Activated CD4-positive, alpha-beta T cell treated with anti-CD3 and anti-CD28 coated beads for 36 hours (primary cell): ENCODE results near the gene PKNOX2. TPM values are rescaled to one million over a fixed set of nuclear protein-coding genes. Genes with fewer than 3 reads are reported as not detected.

ENCODE experiments used
- ATAC-seq: fragments of 200-7000 bp; cut with Tn5 transposase; one replicate; pipeline ENCODE4 v1.10.0; 2021; ENCODE audit warnings: mild to moderate bottlenecking, moderate library complexity
- CTCF ChIA-PET: fragments of 350-600 bp; sonication (Branson Sonifier 250); formaldehyde crosslinking; loops from one replicate; lab custom pipeline; 2021; ENCODE audit warnings: antibody characterized with exemption; lab: Charles Lee
- POLR2A ChIA-PET: fragments of 350-600 bp; sonication (Branson Sonifier 250); formaldehyde crosslinking; loops from one replicate; lab custom pipeline; 2021; ENCODE audit warnings: antibody characterized with exemption, inconsistent platforms; lab: Charles Lee
- DNase-seq: peaks from one replicate; pipeline ENCODE4 v3.0.0-alpha.2; 2020
- H3K27ac Mint-ChIP-seq: one replicate; pipeline ENCODE4 v1.8.0; 2021; ENCODE audit warnings: mixed read lengths
- H3K27me3 Mint-ChIP-seq: one replicate; pipeline ENCODE4 v1.8.0; 2021; ENCODE audit warnings: mixed read lengths
- H3K36me3 Mint-ChIP-seq: one replicate; pipeline ENCODE4 v1.8.0; 2021; ENCODE audit warnings: low read depth, mixed read lengths
- H3K4me1 Mint-ChIP-seq: one replicate; pipeline ENCODE4 v1.8.0; 2021; ENCODE audit warnings: mixed read lengths
- H3K4me3 Mint-ChIP-seq: one replicate; pipeline ENCODE4 v1.8.0; 2021; ENCODE audit warnings: mild to moderate bottlenecking, moderate library complexity, mixed read lengths
- H3K9me3 Mint-ChIP-seq: one replicate; pipeline ENCODE4 v1.8.0; 2021; ENCODE audit warnings: low read depth, mixed read lengths
- intact Hi-C, 2 experiments: fragments of 100-400 bp; cut with DNase I in 1 of 2; cut with micrococcal nuclease in 1 of 2; formaldehyde crosslinking; loops; one replicate each; pipeline versions ENCODE4 v1.14.2 to v1.15.1; 2022 to 2024; cut with DNase I, micrococcal nuclease
- total RNA-seq, 2 experiments: library from RNA; stranded (reverse); gene quantifications; one replicate each; pipeline ENCODE4 v1.2.3, GENCODE V29; 2021

The PKNOX2 gene
- total RNA-seq, 2 experiments from 2014 or later: not detected

DNA sequence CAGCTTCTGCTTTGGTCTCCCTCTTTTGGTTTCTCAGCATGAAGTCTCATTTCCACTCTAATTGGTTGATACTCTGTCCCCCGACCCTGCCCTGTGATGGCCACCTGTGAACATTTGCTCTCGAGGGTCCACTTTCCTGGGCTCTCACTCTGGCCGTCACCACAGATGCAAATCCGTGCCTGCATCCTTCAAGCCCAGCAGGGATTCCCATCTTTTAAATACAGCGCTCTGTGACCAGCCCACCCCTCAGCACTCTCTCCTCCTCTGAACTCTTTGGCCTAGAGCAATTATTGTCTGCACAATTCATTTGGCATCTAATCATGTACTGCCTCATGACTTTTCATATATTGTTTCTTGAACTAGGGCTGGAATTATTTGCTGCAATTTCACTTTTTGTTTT lies 26.0 kb downstream of the PKNOX2 start:
- Mint-ChIP-seq H3K36me3 (no peaks in the 10 kb centered on the region), H3K27me3 (peaks cover 53% of the 10 kb centered on the region), H3K4me3 (no peak overlapping the region), H3K27ac (no peak overlapping the region), H3K9me3 (peaks cover 6% of the 10 kb centered on the region), H3K4me1 (no peaks in the 10 kb centered on the region)
- ChIA-PET CTCF (no interaction called here), POLR2A (no interaction called here)
- DNase-seq (no peak), ATAC-seq (no peak)
- intact Hi-C loops: no loop called here

DNA sequence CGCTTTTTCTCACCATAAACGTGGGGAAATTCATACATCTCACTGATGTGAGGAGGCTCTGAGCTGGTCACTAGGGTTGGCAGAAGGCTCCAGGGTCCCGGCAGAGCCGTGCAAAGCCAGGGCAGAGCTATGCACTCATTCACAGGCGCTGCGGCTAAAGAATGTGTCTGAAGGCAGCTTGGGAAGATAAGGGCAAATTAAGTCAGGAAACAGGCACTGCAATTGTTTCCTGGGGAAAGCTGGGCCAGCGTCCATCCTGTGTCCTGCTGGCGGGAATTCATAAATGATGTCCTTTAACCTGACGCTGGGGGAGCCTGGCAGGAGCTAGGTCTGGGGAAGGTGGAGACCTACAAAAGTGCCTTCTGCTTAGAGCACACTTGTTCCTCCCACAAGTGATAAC lies 27.6 kb downstream of the PKNOX2 start:
- DNase-seq (no peak), ATAC-seq (no peak)
- CTCF ChIA-PET: interaction anchor here (1.5 kb wide), 1 partner anchor 154 kb away, joined by 7 read pairs; no protein-coding TSS in a partner anchor
- Mint-ChIP-seq H3K36me3 (no peaks in the 10 kb centered on the region), H3K4me1 (no peaks in the 10 kb centered on the region), H3K27me3 (peaks cover 45% of the 10 kb centered on the region), H3K4me3 (no peak overlapping the region), H3K27ac (no peak overlapping the region), H3K9me3 (peaks cover 6% of the 10 kb centered on the region)
- intact Hi-C loops: no loop called here
- POLR2A ChIA-PET: no interaction called here

DNA sequence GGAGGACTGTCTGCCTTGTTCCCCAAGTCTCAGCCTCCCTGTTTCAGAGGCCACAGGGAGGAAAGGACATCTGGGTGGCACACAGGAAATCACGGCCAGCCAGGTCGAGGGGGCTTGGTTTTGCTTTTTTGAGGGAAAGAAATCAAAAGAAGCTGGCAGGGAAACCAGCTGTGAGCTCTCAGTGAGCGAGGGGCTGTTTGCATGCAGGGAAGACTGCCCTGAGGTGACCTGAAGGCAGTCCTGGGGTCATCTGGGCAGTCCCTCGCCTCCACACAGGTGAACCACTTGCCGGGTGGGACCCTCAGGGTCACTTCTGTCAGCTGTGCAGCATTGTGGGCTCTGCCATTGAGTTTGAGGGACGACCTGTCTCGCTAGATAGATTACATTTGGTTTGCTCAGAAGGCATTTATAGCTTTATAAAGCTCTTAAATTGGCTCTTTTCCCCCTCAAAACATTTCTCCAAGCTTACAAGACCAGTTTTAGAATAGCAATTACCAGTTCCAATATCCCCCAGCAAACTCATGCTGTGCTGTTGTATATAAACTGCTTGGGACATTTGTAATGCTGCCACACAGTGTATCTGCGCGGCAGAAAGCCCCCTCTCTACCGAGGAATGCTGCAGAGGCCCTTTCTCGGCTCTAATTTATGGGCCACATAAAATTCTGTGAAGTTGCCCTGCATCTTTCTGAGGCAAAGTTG lies 28.3 kb downstream of the PKNOX2 start:
- Mint-ChIP-seq H3K36me3 (no peaks in the 10 kb centered on the region), H3K4me1 (no peaks in the 10 kb centered on the region), H3K9me3 (peaks cover 6% of the 10 kb centered on the region), H3K27me3 (peaks cover 45% of the 10 kb centered on the region), H3K4me3 (no peak overlapping the region), H3K27ac (no peak overlapping the region)
- no peak for DNase-seq
- CTCF ChIA-PET: interaction anchor here (1.5 kb wide), 1 partner anchor 153 kb away, joined by 7 read pairs; no protein-coding TSS in a partner anchor
- POLR2A ChIA-PET: no interaction called here
- no peak for ATAC-seq
- intact Hi-C loops: no loop called here

DNA sequence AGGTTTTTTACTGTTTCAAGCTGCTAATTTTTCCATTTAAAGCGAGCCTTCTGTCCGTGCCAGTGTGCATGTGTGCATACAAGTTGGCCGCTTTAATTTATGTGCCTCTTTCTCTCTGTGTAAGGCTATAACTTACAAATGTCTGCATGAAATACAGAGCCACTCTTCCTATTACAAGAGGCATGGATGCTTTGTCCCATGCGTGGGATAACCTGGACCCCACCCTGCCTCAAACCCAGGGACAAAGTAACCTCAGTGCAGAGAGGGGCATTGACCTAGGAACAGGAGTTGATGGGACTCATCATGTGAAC lies 28.8 kb downstream of the PKNOX2 start:
- no peak overlapping the region for H3K4me3 Mint-ChIP-seq
- H3K36me3 Mint-ChIP-seq: no peaks in the 10 kb centered on the region
- no peak for ATAC-seq
- ChIA-PET POLR2A (no interaction called here), CTCF (interaction anchor here (1.5 kb wide), 1 partner anchor 153 kb away, joined by 7 read pairs; no protein-coding TSS in a partner anchor)
- intact Hi-C loops: no loop called here
- H3K27me3 Mint-ChIP-seq: peaks cover 41% of the 10 kb centered on the region
- no peaks in the 10 kb centered on the region for H3K4me1 Mint-ChIP-seq
- DNase-seq: no peak
- no peak overlapping the region for H3K27ac Mint-ChIP-seq
- H3K9me3 Mint-ChIP-seq: peaks cover 6% of the 10 kb centered on the region

DNA sequence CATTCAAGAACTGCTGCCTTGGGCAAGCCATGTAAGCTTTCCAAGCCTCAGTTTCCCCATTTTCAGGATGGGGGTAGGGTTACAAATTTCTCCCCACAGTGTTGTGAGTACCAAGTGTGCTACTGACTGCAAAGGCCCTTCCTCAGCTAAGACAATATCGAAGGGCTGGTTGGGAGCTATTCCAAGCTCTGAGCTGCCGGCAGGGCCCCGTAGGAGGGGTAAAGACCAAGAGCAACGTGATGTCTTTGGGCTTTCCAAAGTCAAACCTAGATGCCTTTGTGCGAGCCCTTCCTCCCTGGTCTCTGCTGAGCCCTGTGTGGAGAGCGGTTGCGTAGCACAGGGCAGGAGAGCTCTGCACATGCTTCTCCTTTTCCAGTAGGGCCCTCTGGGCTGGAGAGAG lies 29.3 kb downstream of the PKNOX2 start:
- ChIA-PET POLR2A (no interaction called here), CTCF (no interaction called here)
- H3K4me1 Mint-ChIP-seq: no peaks in the 10 kb centered on the region
- no peaks in the 10 kb centered on the region for H3K36me3 Mint-ChIP-seq
- no peak overlapping the region for H3K4me3 Mint-ChIP-seq
- DNase-seq (no peak), ATAC-seq (no peak)
- peaks cover 6% of the 10 kb centered on the region for H3K9me3 Mint-ChIP-seq
- intact Hi-C loops: no loop called here
- H3K27ac Mint-ChIP-seq: no peak overlapping the region
- peaks cover 40% of the 10 kb centered on the region for H3K27me3 Mint-ChIP-seq

DNA sequence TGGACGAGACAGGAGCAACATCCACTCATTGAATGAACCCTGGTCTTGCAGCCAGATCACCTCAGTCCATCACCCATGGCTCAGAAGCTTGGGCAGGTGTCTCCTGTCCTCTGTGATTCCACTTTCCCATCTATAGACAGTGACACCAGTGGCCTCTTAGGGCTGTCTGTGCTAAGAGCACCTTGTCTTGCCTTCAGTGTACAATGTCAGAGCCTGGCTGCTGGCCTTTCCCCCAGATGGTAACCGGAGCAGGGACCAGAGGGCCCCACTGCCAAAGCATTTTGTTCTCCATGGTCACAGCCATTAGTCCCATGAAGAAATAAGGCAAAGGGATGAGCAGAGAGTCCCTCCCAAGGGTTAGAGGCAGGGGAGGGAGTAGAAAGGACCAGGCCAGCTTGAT lies 35.4 kb downstream of the PKNOX2 start:
- no peaks in the 10 kb centered on the region for H3K4me1 Mint-ChIP-seq
- no peak for ATAC-seq
- POLR2A ChIA-PET: no interaction called here
- CTCF ChIA-PET: no interaction called here
- intact Hi-C loops: no loop called here
- H3K27me3 Mint-ChIP-seq: peaks cover 5% of the 10 kb centered on the region
- H3K9me3 Mint-ChIP-seq: no peaks in the 10 kb centered on the region
- H3K36me3 Mint-ChIP-seq: no peaks in the 10 kb centered on the region
- no peak overlapping the region for H3K4me3 Mint-ChIP-seq
- no peak overlapping the region for H3K27ac Mint-ChIP-seq
- no peak for DNase-seq

DNA sequence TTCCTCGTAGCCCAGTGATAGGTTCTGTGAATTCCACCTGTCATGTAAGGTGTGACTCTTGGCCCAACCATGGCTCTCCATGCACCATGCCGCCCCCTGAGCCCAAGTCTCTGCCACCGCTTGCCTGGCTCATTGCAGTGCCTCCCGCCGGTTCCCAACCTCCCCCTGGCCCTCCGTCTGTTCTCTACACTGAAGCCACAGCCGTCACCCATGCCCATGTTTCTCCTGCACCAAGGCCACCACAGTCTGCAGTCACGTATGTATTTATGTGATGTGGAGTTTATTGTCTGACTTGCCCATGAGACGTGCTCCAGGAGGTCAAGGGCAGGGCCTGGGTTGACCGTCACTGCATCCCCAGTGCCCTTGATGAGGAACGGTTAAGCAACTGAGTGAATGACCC lies 35.9 kb downstream of the PKNOX2 start:
- DNase-seq (no peak), ATAC-seq (no peak)
- peaks cover 3% of the 10 kb centered on the region for H3K27me3 Mint-ChIP-seq
- no peaks in the 10 kb centered on the region for H3K9me3 Mint-ChIP-seq
- no peak overlapping the region for H3K4me3 Mint-ChIP-seq
- no peaks in the 10 kb centered on the region for H3K4me1 Mint-ChIP-seq
- no peaks in the 10 kb centered on the region for H3K36me3 Mint-ChIP-seq
- POLR2A ChIA-PET: no interaction called here
- intact Hi-C loops: no loop called here
- CTCF ChIA-PET: no interaction called here
- no peak overlapping the region for H3K27ac Mint-ChIP-seq

DNA sequence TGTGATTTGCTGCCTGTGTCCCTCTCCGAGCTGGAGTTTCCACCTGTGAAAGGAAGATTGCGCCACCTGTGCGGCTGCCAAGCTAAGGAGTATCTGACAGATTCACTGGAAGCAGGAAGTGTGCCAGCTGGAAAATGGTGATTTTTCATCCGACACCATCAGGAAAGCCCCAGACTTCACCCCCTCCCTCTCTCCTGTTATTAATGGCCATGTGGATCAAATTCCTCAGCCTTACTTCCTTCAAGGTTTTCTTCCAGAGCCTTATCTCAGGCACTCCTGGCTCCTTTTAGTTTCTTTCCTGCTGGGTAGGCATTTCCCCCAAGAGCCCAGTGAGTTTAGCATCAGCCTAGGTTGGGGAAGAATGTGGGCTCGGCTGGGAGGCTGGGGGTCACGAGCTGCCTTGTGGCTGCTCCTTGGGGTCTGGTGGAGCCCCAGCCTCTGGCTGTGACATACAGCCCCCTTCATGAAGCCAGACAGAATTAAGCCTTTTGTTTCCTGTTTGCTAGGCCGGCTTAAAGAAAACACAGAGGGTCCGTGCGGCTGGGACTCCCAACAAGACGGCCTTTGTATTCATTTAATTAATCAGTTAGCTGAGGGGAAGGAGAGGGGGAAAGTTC lies 37.1 kb downstream of the PKNOX2 start:
- POLR2A ChIA-PET: no interaction called here

DNA sequence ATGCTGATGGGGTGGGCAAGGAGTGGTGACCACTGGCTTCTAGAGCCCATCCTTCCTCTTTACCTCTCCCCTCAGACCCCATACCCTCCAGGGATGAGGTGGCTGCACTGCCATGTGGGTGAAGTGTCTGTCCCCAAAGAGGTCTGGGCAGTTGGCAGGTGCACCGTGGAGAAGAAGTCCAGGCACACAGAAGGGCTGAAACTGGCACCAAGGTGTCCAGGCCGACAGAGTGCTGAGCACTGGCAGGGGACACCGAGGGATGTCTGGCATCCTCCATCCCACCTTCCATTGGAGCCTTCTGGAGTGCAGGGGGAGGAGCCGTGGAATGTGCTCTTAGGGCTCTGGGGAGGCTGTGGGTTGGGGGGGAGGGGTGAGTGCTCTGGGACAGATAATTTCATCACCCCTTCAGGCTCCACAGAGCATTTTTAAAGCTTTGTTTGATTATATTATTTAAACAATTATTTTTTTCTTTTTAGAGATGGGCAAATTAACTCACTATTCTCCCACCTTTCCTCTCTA lies 37.9 kb downstream of the PKNOX2 start:
- H3K36me3 Mint-ChIP-seq: no peaks in the 10 kb centered on the region
- intact Hi-C loops: no loop called here
- DNase-seq (no peak), ATAC-seq (no peak)
- H3K4me1 Mint-ChIP-seq: no peaks in the 10 kb centered on the region
- H3K27ac Mint-ChIP-seq: no peak overlapping the region
- H3K27me3 Mint-ChIP-seq: peaks cover 10% of the 10 kb centered on the region
- POLR2A ChIA-PET: no interaction called here
- no peak overlapping the region for H3K4me3 Mint-ChIP-seq
- CTCF ChIA-PET: no interaction called here
- no peaks in the 10 kb centered on the region for H3K9me3 Mint-ChIP-seq

More for the DNA sequence above, 37.1 kb downstream of the PKNOX2 start:
- Mint-ChIP-seq H3K4me1 (no peaks in the 10 kb centered on the region), H3K27me3 (peaks cover 9% of the 10 kb centered on the region), H3K27ac (no peak overlapping the region), H3K36me3 (no peaks in the 10 kb centered on the region), H3K4me3 (no peak overlapping the region), H3K9me3 (no peaks in the 10 kb centered on the region)
- intact Hi-C loops: no loop called here
- DNase-seq (no peak), ATAC-seq (no peak)
- CTCF ChIA-PET: interaction anchor here (0.8 kb wide), 1 partner anchor 26 kb away, joined by 3 read pairs; no protein-coding TSS in a partner anchor

DNA sequence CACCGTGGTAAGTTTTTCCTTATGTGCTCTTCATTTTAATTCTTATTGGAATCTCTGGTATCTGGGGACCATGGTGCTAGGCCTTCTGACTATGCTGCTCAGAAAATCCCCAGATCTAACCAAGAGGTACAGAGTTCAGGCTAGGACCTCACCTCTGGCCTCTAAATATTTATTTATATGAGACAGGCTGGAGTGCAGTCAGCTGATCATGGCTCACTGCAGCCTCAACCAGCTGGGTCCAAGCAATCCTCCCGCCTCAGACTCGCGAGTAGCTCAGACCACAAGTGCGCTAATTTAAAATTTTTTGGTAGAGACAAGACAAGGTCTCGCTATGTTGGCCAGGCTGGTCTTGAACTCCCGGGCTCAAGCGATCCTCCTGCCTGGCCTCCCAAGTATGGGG lies 38.4 kb downstream of the PKNOX2 start:
- ChIA-PET CTCF (no interaction called here), POLR2A (no interaction called here)
- H3K4me1 Mint-ChIP-seq: no peaks in the 10 kb centered on the region
- no peak for DNase-seq
- no peak overlapping the region for H3K4me3 Mint-ChIP-seq
- H3K27ac Mint-ChIP-seq: no peak overlapping the region
- H3K9me3 Mint-ChIP-seq: no peaks in the 10 kb centered on the region
- intact Hi-C loops: no loop called here
- no peaks in the 10 kb centered on the region for H3K36me3 Mint-ChIP-seq
- no peak for ATAC-seq
- H3K27me3 Mint-ChIP-seq: peaks cover 10% of the 10 kb centered on the region

DNA sequence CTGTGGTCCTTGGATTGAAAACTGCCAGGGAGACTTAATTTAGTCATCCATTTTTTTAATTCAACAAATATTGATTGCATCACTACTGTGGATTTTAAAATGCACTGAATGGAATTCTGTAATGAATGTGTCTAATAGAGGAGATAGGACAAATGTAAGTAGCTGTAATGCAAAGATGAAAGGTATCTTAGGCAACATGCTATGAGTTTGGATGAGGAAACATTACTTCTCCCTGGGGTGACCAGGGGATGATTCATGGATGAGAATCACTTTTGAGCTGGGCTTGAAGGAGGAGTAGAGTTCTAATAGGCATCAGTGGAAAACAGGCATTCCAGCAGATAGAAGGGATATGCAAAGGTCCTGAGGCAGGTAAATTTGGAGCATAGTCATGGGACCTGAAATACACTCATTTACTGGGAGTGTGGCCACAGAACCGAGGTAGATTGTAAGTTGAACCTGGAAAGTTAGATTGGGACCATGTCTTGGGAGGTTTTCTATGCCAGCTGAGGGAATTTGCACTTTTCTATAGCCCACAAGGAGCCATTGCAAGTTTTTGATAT lies 43.4 kb downstream of the PKNOX2 start:
- intact Hi-C loops: no loop called here
- Mint-ChIP-seq H3K27ac (no peak overlapping the region), H3K36me3 (no peaks in the 10 kb centered on the region), H3K4me1 (no peaks in the 10 kb centered on the region), H3K27me3 (peaks cover 8% of the 10 kb centered on the region), H3K4me3 (no peak overlapping the region), H3K9me3 (no peaks in the 10 kb centered on the region)
- CTCF ChIA-PET: no interaction called here
- POLR2A ChIA-PET: no interaction called here
- DNase-seq: no peak
- no peak for ATAC-seq

DNA sequence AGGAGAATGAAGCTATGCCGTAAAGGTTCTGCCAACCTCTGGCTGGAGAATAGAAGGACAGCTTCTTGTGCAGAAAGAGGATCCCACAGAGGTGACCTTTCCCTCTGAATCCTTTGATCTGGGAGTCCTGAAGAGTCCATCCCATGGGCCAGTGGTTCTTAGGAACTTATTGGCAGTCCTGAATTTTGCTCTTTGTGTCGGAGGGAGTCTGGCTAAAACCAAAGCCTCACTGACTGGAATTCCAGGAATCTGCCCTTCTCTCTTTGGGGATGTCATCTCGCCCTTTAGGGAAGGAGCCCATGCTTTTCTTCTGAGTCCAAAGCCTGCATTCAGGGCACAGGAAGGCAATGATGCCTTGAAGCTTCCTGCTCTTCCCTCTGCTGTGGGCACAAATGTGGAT lies 45.5 kb downstream of the PKNOX2 start:
- POLR2A ChIA-PET: no interaction called here
- ATAC-seq (no peak), DNase-seq (no peak)
- Mint-ChIP-seq H3K9me3 (no peaks in the 10 kb centered on the region), H3K27me3 (peaks cover 14% of the 10 kb centered on the region), H3K36me3 (no peaks in the 10 kb centered on the region), H3K4me3 (no peak overlapping the region), H3K27ac (no peak overlapping the region), H3K4me1 (no peaks in the 10 kb centered on the region)
- intact Hi-C loops: no loop called here
- CTCF ChIA-PET: no interaction called here
